ENCODE measurements around the gene ZMYND8.

ZMYND8 gene

GRCh38 chr20:47167846-47168245 is 188.7 kb downstream of the ZMYND8 start:
- DNase-seq = no peak

DNA sequence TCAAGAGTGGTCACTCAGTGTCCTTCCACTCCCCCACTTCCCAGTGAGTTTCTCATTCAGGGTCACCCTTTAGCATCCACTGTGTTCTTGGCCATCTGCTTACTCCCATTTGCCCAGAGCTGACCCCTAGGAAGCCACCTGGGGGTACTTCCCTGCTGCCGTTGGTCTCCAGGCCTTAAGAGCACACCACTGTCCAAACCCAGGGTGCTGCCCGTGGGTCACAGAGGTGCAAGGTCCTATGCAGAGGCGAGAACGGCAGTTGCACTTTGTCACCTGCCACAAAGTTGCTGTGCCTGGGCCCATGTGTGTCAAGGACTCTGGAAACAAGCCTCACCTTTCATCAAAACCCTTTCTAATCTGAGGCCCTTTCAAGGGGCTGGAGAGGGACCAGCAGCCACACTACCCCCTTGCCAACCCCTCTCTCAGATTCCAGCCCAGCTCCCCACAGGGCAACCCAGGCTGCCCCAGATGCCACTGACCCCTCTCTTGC is 191.1 kb downstream of the ZMYND8 start:
- no peak for DNase-seq

DNA sequence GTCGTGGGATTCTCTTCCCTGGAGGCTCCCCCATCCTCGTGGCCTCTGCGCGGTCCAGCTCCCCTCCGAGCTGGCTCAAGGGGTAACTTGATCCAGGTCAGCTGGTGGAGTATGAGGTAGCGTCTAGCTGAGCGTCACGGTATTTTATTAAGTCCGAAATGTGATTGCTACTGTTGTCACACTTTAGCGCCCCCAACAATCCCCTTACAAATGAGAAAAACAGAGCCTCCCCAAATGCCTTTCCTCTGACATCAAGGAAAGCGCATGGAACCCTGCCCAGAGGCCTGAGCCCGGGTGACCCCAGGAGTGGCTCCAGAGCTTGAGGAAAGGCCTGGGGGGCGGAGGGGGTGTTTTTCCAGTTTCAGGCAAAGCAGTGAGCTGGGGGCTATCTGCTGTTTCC is 192.4 kb downstream of the ZMYND8 start:
- DNase-seq = no peak

GRCh38 chr20:47161411-47161810 is 195.1 kb downstream of the ZMYND8 start:
- DNase-seq = no peak

GRCh38 chr20:47160992-47161391 is 195.5 kb downstream of the ZMYND8 start:
- DNase-seq = no peak

GRCh38 chr20:47160240-47160639 is 196.3 kb downstream of the ZMYND8 start:
- DNase-seq = no peak

Measured in hippocampal formation (tissue), 2 donors.